SK-N-SH (cell line): ENCODE measurements around the gene TP53AIP1.

Experiments used
- CHD2 ChIP-seq: fragments of 150-350 bp; IDR thresholded peaks from 2 replicates; pipeline ENCODE4 v1.6.1; 2018; ENCODE audit warnings: low read length; ENCODE audit not compliant: partially characterized antibody
- EP300 ChIP-seq, 2 experiments: IDR thresholded peaks; 2 replicates each; pipeline versions ENCODE4 v1.4.0 to v1.6.1; 2012; ENCODE audit warnings: borderline replicate concordance in 1 of 2, low read depth in 1 of 2, low read length in 1 of 2
- MXI1 ChIP-seq: IDR thresholded peaks from 2 replicates; pipeline ENCODE4 v1.6.1; 2012; ENCODE audit warnings: mild to moderate bottlenecking, low read depth, low read length, improper control_type of control experiment
- NRF1 ChIP-seq: IDR thresholded peaks from 2 replicates; pipeline ENCODE4 v1.6.1; 2012; ENCODE audit warnings: low read depth, mild to moderate bottlenecking, low read length
- POLR2AphosphoS5 ChIP-seq: IDR thresholded peaks from 2 replicates; pipeline ENCODE4 v1.6.1; 2012; ENCODE audit warnings: low read depth, low read length
- RXRA ChIP-seq: IDR thresholded peaks from 2 replicates; pipeline ENCODE4 v1.4.0; 2012; ENCODE audit warnings: low read depth, mild to moderate bottlenecking, borderline replicate concordance
- YY1 ChIP-seq: IDR thresholded peaks from 2 replicates; pipeline ENCODE4 v1.4.0; 2012; ENCODE audit warnings: low read depth, mild to moderate bottlenecking
- TF ChIP-seq, protein P1 (sequence below): IDR thresholded peaks from 2 replicates; pipeline ENCODE4 v1.4.0; 2012; ENCODE audit warnings: low read depth, borderline replicate concordance
- TF ChIP-seq, protein P2 (sequence below): IDR thresholded peaks from 2 replicates; pipeline ENCODE4 v1.6.1; 2012; ENCODE audit warnings: mild to moderate bottlenecking, low read depth, low read length, moderate library complexity
- TF ChIP-seq, protein P3 (sequence below): fragments of 150-350 bp; IDR thresholded peaks from 2 replicates; pipeline ENCODE4 v1.6.1; 2017; ENCODE audit warnings: antibody characterized with exemption, low read length, low read depth, borderline replicate concordance
- TF ChIP-seq, protein P4 (sequence below): IDR thresholded peaks from 2 replicates; pipeline ENCODE4 v1.4.0; 2012; ENCODE audit warnings: low read depth
- TF ChIP-seq, protein P5 (sequence below): fragments of 200-600 bp; sonication (generic); IDR thresholded peaks from 2 replicates; pipeline ENCODE4 v1.6.1; 2017; ENCODE audit warnings: antibody characterized with exemption, mild to moderate bottlenecking, moderate library complexity
- TF ChIP-seq, protein P6 (sequence below): IDR thresholded peaks from 2 replicates; pipeline ENCODE4 v1.4.0; 2012; ENCODE audit warnings: low read depth, borderline replicate concordance

DNA sequence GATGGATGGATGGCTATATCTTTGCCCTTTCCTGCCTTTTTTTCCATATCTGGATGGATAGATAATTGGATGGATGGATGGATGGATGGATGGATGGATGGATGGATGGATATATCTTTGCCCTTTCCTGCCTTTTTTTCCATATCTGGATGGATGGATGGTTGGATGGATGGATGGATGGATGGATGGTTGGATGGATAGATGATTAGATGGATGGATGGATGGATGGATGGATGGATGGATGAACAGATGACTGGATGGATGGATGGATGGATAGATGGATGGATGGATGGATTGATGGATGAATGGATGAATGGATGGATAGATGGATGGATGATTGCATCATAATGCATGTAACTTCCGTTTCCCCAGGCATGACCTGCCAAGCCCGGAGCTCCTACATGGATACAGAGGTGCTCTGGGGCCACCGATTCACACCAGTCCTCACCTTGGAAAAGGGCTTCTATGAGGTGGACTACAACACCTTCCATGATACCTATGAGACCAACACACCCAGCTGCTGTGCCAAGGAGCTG lies 26.6 kb downstream of the TP53AIP1 start:
- no peak for TF ChIP-seq NRF1
- TF ChIP-seq POLR2AphosphoS5, result no peak
- TF ChIP-seq, protein P1, sequence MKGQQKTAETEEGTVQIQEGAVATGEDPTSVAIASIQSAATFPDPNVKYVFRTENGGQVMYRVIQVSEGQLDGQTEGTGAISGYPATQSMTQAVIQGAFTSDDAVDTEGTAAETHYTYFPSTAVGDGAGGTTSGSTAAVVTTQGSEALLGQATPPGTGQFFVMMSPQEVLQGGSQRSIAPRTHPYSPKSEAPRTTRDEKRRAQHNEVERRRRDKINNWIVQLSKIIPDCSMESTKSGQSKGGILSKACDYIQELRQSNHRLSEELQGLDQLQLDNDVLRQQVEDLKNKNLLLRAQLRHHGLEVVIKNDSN, result no peak
- TF ChIP-seq EP300 (IDR thresholded peaks at IDR 0.05; ENCODE audit: borderline replicate concordance in 1 of 2, low read depth in 1 of 2, low read length in 1 of 2), result no peak
- TF ChIP-seq, protein P2, sequence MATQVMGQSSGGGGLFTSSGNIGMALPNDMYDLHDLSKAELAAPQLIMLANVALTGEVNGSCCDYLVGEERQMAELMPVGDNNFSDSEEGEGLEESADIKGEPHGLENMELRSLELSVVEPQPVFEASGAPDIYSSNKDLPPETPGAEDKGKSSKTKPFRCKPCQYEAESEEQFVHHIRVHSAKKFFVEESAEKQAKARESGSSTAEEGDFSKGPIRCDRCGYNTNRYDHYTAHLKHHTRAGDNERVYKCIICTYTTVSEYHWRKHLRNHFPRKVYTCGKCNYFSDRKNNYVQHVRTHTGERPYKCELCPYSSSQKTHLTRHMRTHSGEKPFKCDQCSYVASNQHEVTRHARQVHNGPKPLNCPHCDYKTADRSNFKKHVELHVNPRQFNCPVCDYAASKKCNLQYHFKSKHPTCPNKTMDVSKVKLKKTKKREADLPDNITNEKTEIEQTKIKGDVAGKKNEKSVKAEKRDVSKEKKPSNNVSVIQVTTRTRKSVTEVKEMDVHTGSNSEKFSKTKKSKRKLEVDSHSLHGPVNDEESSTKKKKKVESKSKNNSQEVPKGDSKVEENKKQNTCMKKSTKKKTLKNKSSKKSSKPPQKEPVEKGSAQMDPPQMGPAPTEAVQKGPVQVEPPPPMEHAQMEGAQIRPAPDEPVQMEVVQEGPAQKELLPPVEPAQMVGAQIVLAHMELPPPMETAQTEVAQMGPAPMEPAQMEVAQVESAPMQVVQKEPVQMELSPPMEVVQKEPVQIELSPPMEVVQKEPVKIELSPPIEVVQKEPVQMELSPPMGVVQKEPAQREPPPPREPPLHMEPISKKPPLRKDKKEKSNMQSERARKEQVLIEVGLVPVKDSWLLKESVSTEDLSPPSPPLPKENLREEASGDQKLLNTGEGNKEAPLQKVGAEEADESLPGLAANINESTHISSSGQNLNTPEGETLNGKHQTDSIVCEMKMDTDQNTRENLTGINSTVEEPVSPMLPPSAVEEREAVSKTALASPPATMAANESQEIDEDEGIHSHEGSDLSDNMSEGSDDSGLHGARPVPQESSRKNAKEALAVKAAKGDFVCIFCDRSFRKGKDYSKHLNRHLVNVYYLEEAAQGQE, result no peak
- TF ChIP-seq, protein P3, sequence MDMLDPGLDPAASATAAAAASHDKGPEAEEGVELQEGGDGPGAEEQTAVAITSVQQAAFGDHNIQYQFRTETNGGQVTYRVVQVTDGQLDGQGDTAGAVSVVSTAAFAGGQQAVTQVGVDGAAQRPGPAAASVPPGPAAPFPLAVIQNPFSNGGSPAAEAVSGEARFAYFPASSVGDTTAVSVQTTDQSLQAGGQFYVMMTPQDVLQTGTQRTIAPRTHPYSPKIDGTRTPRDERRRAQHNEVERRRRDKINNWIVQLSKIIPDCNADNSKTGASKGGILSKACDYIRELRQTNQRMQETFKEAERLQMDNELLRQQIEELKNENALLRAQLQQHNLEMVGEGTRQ, result no peak
- TF ChIP-seq, protein P4, sequence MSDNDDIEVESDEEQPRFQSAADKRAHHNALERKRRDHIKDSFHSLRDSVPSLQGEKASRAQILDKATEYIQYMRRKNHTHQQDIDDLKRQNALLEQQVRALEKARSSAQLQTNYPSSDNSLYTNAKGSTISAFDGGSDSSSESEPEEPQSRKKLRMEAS, result no peak
- TF ChIP-seq, protein P5, sequence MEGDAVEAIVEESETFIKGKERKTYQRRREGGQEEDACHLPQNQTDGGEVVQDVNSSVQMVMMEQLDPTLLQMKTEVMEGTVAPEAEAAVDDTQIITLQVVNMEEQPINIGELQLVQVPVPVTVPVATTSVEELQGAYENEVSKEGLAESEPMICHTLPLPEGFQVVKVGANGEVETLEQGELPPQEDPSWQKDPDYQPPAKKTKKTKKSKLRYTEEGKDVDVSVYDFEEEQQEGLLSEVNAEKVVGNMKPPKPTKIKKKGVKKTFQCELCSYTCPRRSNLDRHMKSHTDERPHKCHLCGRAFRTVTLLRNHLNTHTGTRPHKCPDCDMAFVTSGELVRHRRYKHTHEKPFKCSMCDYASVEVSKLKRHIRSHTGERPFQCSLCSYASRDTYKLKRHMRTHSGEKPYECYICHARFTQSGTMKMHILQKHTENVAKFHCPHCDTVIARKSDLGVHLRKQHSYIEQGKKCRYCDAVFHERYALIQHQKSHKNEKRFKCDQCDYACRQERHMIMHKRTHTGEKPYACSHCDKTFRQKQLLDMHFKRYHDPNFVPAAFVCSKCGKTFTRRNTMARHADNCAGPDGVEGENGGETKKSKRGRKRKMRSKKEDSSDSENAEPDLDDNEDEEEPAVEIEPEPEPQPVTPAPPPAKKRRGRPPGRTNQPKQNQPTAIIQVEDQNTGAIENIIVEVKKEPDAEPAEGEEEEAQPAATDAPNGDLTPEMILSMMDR, result no peak
- no peak for TF ChIP-seq YY1
- TF ChIP-seq, protein P6, sequence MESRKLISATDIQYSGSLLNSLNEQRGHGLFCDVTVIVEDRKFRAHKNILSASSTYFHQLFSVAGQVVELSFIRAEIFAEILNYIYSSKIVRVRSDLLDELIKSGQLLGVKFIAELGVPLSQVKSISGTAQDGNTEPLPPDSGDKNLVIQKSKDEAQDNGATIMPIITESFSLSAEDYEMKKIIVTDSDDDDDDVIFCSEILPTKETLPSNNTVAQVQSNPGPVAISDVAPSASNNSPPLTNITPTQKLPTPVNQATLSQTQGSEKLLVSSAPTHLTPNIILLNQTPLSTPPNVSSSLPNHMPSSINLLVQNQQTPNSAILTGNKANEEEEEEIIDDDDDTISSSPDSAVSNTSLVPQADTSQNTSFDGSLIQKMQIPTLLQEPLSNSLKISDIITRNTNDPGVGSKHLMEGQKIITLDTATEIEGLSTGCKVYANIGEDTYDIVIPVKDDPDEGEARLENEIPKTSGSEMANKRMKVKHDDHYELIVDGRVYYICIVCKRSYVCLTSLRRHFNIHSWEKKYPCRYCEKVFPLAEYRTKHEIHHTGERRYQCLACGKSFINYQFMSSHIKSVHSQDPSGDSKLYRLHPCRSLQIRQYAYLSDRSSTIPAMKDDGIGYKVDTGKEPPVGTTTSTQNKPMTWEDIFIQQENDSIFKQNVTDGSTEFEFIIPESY, result no peak
- no peak for TF ChIP-seq RXRA
- TF ChIP-seq MXI1, result no peak
- TF ChIP-seq CHD2, result no peak
